DMS 273 (cell line): ENCODE data around the gene FCAMR.
"Not testable (repeated sequence)": the region's sequence is repeated elsewhere in the genome, so short reads cannot be mapped to it uniquely, and the experiment has no call there.

Experiments used
- DNase-seq: peaks from one replicate; lab custom pipeline; 2025; ENCODE audit not compliant: unreplicated experiment; lab: John Stamatoyannopoulos, UW

Gene FCAMR

DNA sequence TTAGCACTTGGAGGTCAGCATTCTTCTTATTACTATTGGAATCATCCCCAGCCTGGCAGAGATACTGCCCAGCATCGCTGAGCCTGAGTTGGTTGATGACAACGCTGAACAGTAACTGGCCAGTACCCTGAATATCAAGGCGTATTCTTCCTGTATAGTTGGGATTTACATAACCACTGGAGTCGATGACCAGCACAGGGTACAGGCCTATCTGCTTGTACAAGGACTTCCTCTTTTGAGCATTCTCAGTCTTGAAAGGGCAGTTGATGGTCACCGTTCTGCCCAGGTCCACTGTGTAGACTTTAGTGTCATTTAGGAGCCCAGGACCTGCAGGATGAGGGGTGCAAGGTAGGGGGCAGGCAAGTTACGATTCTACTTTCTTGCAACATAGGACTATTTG is 32.8 kb downstream of the FCAMR start:
- DNase-seq, result no peak

DNA sequence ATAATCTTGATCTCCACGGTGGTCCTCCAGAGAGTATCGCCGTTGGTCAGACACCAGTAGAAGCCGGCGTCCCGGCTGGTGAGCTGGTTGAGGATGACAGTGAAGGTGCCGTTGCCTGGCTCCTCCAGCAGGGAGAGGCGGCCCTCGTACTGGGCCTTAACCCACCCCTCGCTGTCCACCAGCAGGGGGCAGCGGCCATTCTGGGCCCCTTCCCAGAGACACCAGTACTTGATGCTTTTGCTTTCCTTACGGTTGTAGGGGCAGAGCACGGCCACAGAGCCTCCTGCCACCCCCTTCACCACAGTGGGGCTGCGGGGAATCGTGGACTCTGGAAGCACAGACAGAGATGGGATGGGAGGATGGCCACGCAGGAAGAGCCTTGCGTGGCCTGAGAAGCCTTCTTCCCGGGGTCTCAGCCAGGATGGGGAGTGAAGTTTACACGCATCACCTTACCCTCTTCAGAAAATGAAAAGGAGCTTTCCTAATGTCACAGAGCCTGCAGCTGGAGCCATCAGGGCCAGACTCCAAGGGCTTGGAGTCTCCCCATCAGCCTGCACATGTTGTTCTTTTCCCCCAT is 34.7 kb downstream of the FCAMR start:
- peak; percentile 68 for DNase-seq

DNA sequence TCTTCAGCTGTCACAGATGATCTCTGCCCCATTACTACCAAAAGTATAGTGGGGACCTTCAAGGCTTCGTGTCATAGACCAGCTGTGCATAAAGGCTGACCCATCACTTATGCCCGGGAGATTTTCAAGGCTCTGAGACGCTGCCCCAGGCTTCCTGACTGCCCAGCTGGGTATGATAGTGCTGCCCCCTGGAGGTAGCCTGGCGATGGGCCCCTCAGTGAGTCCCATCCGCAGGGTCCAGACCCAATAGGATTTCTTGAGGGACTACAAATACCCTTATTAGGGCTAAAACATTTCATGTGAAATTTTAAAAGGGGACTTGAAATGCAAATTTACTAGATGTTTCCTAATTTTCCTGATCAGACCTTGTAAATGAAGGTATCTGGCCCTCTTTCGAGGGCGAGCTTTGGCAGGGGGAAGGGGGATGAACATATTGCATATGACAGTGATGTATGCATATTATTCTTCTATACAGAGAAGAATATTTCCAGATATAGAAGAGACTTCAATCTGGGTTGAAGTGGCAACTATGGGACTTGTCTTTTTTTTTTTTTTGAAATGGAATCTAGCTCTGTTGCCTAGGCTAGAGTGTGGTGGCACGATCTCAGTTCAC is 36.8 kb downstream of the FCAMR start:
- peak; percentile 51 for DNase-seq

DNA sequence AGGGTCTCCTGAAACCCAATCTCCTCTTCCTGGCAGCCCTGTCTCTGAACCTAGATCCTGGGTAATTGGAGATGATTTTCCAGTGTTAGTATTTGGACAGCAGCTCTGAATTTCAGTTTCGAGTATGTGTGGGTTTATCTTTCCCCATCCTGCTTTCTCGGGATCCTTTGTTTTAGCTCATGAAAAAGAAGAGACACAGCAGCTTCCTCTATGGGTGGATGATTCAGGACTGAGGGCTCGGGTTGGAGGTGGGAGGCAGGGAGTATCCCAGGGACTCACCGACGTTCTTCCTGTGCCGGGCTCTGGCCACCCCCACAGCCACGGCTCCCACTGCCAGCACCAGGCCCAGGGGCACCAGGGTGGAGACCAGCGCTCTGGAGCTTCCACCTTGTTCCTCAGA is 38.1 kb downstream of the FCAMR start:
- DNase-seq, result no peak

DNA sequence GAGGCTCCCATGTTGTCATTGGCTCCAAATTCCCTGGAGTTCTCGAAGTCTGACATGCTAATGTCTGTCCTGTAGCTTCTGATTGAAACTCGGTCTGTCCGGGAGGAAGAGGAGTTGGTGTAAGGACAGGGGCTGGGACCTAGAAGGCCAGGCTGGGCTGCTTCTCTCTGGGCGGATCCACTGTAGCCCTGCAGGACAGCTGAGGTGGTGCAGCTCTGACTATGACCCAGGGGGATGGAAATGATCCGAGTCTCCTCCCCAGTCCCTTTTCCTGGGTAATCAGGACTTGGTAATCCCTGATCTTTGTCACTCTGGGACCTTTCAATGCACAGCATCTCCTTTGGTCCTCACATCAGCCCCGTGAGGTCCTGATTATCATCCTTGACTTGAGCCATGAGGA is 38.6 kb downstream of the FCAMR start:
- peak; percentile 10 for DNase-seq

DNA sequence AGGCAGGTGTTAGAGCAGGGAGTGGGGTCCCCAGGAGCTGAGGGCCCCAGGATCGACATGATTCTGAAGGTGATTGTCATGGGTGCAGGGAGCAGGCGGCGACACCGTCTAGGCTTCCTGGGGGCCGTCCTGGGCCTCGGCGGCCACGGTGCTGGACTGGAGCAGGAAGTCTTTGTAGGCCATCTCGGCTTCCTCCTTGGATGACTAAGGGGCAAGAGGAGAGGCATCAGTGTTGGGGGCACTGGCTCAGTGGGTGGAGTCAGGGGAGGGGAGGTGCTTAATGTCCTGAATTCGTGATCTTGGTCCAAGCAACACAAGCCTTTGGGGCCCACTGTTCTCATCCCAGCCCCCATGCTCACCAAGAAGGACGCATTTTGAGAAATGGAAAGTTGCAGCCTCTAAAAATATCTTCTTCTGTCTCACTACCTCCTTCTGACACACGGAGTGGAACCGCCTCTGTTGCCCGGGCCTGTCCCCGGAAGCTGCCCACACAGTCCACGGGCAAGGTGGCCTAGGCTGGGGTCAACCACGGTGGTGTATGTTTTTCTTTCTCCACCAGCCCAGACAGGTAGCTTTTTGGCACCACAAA is 40.0 kb downstream of the FCAMR start:
- DNase-seq, result no peak

DNA sequence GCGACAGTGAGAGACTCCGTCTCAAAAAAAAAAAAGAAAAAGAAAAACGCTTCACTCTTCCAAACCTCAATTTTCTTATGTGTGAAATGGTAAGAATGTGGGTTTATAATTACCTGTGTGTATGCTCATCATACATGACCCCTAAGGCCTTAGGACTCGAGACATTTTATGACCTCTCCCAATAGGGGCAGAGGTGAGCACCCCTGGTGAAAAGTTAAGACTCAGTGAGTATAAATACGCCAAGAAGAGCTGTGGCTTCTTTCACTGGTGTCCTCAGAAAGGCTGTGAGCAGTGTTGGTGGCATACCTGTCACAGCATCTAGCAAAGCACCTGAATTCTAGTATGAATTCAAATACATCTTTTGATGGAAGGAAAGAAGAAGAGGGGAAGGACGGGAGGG is 40.7 kb downstream of the FCAMR start:
- DNase-seq, result no peak

DNA sequence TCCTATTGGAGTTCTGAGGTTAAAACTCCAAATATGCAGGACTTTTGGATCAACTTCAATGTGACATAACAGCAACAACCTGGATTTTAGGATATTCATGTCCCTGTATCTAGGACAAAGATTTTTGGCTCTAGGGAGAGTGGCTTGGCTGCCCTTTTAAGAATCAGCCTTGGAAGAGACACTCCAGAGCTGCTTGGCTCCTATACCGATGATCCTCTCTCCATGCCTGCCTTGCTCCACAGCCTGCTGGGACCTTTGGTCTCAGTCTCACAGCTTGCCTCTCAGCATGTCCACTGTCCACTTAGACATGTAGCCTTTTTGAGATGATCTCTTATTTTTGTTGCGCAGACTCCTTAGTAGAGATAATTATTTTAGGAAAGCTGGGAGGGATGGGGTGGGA is 44.0 kb downstream of the FCAMR start:
- no peak for DNase-seq

DNA sequence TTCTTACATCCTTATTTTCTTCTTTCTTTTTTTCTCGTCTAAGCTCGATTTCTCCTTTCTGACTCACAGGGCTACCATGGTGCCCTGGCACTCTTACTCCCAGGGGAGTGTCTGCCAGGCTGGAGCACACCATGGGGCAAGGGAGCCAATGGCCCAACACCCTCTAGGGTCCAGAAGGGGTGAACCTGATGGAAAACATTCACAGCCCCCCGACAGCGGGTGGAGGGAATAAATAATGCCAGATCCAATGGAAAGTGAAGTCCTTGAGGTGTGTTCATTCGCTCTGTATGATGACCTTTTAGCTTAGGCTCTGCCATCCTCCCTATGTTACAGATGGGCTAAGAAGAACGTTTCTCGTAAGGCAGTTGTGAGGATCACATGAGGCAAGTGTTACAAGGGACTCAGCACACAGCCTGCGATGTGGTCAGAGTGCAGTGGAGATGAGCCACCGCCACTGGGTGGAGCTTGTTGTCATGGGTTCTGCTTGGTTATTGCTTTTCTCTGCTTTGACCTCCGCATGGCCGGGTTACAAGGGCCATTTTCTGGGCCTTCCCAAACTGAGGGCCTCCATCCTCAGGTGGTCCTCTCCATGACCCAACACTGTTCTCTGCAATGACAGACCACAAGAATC is 45.0 kb downstream of the FCAMR start:
- peak; percentile 20 for DNase-seq

DNA sequence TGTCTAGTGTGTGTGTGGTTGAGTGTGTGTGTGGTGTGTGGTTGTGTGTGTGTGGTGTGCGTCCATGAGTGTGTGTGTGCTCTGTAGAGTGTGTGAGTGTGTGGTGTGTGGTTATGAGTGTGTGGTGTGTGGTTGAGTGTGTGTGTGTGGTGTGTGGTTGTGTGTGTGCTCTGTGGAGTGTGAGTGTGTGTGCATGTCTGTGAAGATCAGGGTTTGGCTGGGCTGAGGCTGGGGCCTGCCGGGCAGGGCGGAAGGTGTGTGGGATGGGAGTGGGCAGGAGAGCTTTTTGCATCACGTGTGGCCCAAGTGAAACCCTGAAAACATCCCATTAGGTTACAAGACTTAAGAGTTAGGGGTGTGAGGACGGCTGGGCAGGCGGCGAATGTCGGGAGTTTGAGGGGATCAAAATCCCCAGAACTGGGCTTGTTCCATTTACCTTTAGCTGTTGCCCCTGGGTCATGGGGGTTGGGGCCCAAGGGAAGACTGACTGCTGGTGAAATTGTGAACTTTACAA is 45.6 kb downstream of the FCAMR start:
- no peak for DNase-seq

DNA sequence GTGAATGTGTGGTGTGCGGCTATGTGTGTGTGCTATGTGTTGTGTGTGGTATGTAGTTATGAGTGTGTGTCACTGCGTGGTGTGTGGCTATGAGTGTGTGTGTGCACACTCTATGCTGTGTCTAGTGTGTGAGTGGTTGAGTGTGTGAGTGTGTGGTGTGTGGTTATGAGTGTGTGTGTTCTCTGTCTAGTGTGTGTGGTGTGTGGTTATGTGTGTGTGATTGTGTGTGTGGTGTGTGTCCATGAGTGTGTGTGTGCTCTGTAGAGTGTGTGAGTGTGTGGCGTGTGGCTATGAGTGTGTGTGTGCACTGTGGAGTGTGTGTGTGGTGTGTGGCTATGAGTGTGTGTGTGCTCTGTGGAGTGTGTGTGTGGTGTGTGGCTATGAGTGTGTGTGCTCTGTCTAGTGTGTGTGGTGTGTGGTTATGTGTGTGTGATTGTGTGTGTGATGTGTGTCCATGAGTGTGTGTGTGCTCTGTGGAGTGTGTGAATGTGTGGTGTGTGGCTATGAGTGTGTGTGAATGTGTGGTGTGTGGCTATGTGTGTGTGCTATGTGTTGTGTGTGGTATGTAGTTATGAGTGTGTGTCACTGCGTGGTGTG is 46.2 kb downstream of the FCAMR start:
- DNase-seq, result not testable (repeated sequence)

DNA sequence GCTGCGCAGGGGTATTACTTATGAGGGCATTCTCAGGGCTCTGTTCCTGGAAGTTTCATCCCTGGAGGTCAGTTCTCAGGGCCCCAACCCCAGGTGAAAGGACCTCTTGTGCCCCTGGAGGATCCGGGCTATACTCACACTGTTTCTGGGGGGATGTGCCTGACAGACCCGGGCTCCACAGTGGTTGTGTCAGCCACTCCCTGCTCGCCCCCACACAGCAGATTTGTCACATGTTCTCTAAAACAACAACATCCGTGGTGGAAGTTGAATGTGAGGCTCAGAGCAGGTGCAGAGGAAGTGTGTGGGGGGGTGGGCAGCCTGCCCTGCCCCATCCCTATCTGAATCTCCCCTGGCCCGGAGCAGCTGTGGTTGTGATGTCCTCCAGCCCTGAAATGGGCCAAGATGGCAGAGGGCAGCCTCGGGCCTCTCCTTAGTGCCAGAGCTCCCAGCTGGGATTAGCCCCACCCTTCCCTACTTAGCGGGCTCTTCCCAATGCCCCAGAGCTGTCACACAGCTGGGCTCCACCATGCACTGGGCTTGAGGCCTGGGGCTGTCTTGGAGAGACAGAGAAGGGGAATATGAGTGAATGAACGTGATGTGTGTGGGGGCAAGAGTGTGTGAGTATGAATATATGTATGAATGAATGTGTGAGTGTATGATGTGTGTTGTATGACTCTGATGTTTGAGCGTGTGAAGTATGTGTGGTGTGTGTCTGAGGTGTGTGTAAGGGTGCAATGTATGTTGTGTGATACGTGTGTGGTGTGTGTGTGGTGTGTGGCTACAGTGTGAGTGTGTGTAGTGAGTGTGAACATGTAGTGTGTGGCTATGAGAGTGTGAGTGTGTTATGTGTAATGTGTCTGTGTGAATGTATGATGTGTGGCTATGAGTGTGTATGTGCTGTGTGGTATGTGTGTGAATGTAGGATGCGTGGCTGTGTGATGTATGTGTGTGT is 47.0 kb downstream of the FCAMR start:
- DNase-seq, result no peak

DNA sequence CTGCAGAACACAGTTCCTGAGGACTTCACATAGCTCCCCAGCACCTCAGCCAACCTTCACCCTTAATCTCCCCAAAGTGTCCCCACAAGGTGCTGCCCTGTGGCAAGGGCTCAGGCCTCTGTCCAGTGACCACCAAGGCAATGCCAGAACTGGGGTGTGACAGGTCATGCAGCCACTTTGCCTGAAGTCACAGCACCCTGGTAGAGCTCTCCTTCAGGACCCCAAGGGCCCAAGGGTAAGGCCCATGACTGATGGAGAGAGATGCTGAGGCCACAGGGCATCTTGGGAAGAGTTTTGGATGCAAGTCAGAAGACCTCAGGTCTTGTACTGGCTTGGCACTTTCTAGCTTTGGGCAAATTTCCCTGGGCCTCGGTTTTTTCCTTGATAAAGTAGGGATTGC is 47.7 kb downstream of the FCAMR start:
- no peak for DNase-seq

DNA sequence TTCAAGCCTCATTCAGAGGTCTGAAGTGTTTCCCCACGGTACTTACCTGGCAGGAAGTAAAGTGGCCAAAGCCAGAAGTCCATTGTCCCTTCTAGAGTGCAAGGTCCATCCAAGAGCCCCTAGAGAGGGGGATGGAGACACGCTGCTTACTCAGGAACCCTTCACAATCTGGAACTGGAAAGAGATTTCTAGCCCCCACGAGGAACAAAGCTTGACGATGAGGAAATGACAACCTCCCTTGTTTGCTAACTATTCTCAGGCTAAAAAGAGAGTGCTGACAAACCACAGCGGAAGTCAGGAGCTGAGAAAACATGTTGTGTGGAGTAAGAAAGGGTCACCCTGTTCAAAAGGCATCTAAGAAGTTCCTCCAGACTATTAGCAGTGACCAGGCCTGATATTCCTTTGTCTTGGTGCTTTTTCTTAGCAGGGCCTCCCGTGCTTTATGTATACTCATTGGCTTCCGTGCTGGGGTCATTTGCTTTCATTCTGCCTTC is 48.4 kb downstream of the FCAMR start, which contains the start of gene FCMR:
Gene FCMR (minus strand): TSS at position 170 of the 494 bp plus-strand sequence. CDS start 87 bp downstream, at position 83.
- no peak for DNase-seq

DNA sequence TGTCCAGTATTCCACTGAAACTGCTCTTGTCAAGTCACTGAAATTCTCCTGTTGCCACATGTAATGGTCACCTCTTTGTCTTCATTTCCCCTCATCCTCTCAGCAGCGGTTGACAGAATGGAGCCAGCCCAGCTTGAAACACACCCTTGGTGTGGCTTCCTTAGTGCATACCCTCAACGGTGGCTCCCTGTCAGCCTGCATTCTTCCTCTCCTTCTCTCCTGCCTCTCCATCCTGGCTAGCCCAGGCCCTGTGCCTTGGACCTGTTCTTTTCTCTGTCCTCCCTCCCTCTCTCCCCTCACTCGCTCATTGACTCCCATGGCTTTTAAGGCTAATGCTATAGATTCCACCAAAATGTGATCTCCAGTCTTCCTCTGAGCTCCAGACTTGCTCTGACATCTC is 52.2 kb downstream of the FCAMR start:
- no peak for DNase-seq

DNA sequence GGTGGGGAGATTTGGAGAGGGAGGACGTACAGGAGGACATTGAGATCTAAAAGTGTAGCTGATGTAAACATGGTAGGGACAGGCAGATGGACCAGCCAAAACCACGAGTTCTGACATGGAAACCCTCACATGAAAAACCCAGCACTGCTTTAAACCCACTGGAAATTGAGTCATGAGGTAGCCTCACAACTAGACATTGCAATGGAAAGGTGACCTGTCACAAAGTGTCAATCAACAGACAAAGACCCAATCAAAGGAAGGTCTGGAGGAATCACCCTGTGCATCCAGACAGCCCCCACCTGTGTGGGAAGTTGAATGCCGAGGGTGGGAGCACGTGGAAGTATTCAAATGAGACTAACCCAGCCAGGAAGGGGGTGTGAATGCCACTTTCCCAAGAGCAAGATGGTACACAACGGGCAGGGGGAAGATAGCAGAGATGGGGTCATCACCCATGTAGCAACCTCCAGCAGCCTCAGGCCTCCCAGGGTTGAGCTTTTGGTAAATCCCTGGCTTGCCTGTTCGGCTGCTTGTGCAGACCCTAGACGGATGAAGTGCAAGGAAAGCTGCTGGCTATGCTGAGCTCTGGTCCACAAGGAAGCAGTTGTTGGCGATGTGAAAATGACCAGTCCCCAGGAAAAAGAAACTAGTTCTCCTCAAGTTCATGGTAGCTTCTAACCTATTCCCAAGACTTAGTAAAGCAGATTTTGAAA is 54.1 kb downstream of the FCAMR start:
- DNase-seq, result no peak

DNA sequence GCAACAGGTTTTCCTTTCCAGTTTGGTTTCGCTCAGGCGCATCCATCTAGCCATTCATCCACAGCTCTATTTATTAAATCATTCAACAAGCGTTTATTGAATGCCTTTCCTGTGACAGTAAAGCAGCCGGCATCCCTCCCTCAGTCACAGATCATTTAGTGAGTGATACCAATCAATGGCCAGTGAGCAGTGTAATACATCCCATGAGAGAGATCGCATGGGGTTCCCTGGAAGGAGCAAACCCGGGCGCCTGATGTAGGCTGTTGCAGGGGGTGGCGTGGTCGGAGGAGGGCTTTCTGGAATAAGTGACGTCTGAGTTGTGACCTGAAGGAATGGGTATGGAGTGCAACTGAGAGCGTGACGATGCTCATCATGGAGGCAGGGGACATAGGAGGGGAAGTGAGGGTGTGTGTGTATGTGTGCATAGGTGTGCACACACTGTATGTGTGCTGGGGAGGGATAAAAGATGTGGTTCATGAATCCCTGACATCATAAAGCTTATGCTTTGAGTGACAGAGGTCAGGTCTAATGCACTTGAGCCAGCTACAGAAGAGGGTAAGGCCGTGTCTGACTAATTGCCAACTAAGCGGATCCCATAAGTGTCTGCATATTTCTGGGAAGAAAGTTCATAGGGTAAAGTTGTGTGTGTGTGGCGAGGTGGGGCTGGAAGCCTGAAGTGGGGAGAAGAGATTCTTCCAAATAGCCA is 55.1 kb downstream of the FCAMR start:
- no peak for DNase-seq

DNA sequence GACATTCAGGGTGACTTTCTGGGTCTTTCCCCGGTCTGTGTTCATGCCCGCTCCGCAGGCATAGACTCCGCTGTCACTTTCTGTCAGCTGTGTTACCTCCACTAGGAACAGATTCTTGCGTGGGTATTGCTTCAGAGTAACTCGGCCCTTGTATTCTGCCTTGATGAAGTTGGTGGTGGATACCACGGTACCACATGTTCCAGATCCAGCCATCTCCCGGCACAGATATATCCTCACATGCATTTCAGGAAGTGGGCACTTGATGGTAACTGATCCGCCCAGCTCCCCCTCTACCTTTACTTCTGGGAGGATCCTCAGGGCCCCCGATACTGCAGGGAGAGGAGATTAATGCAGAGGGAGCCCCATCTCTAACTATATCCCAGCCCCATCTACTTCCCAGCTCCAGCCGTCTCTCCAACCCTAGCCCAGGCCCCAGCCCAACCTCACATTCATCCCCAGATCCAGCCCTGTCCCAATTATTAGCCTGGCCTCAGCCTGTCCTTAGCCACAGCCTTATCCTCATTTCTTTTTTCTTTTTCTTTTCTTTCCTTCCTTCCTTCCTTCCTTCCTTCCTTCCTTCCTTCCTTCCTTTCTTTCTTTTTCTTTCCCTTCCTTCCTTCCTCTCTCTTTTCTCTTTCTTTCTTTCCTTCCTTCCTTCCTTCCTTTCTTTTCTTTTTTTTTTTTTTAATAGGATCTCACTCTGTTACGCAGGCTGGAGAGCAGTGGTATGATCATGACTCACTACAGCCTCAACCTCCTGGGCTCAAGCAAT is 56.3 kb downstream of the FCAMR start:
- no peak for DNase-seq
